Measurements from ENCODE around the gene HIPK4. TPM values are rescaled to one million over a fixed set of nuclear protein-coding genes. Genes with fewer than 3 reads are reported as not detected.

HIPK4 gene
- polyA plus RNA-seq, 2 of the 4 experiments (the other 2 are of a cell fraction): 0.18 to 0.25 TPM

- peak; percentile 99 for TF ChIP-seq ELK1 (IDR thresholded peaks at IDR 0.05; ENCODE audit: low read depth, low read length)
- TF ChIP-seq TP53 (CRISPR knock-in tag; IDR thresholded peaks at IDR 0.05): peak; percentile 81
- TF ChIP-seq SREBF2 (IDR thresholded peaks at IDR 0.05): no peak
- TF ChIP-seq FOXS1 (CRISPR knock-in tag; IDR thresholded peaks at IDR 0.05): no peak
- peak; percentile 87 for TF ChIP-seq ATOH8 (CRISPR knock-in tag; IDR thresholded peaks at IDR 0.05; ENCODE audit: low read depth)
- TF ChIP-seq EP300 (IDR thresholded peaks at IDR 0.05): no peak
- peak; percentile 91; the same call in 1 of the 2 replicates for TF ChIP-seq TFCP2L1 (CRISPR knock-in tag; IDR thresholded peaks at IDR 0.05)
- no peak for TF ChIP-seq ZNF302 (CRISPR knock-in tag; IDR thresholded peaks at IDR 0.05)
- TF ChIP-seq USF2 (IDR thresholded peaks at IDR 0.05): peak; percentile 59
- TF ChIP-seq PBX3 (IDR thresholded peaks at IDR 0.05): peak; percentile 72; the same call in 1 of the 2 replicates
- peak; percentile 100 for TF ChIP-seq ZFP36 (IDR thresholded peaks at IDR 0.05; ENCODE audit: borderline replicate concordance, partially characterized antibody)
- TF ChIP-seq ZSCAN20 (CRISPR knock-in tag; IDR thresholded peaks at IDR 0.05): no peak
- no peak for TF ChIP-seq NR3C1 (IDR thresholded peaks at IDR 0.05)
- peak; percentile 32 for TF ChIP-seq MAFK (IDR thresholded peaks at IDR 0.05; ENCODE audit: partially characterized antibody)
- TF ChIP-seq REST (IDR thresholded peaks at IDR 0.05): peak; percentile 21; the same call in 1 of the 2 replicates
- TF ChIP-seq FOSL2 (IDR thresholded peaks at IDR 0.05): 0 out of 2 replicates have a peak, but pooled peaks have one; percentile 4
- TF ChIP-seq FOSL2 (CRISPR knock-in tag; IDR thresholded peaks at IDR 0.05): peak; percentile 86
- TF ChIP-seq PHF8 (IDR thresholded peaks at IDR 0.05; ENCODE audit: borderline replicate concordance, low read depth): peak; percentile 92
- TF ChIP-seq EHMT2 (IDR thresholded peaks at IDR 0.05; ENCODE audit: low read depth): no peak
- TF ChIP-seq HOXA7 (CRISPR knock-in tag; IDR thresholded peaks at IDR 0.05): peak; percentile 95; the same call in 1 of the 2 replicates
- no peak; the same call in 1 of the 2 replicates for TF ChIP-seq HDAC2 (IDR thresholded peaks at IDR 0.05)
- peak; percentile 32 for TF ChIP-seq ESRRA (IDR thresholded peaks at IDR 0.05; ENCODE audit: borderline replicate concordance, low read length)
- TF ChIP-seq GATA3 (IDR thresholded peaks at IDR 0.05; ENCODE audit: borderline replicate concordance): peak; percentile 55; the same call in 1 of the 2 replicates
- TF ChIP-seq SMC3 (IDR thresholded peaks at IDR 0.05): peak; percentile 98
- TF ChIP-seq POLR2AphosphoS2 (conservative IDR thresholded peaks at IDR 0.05; ENCODE audit: low read length): peak; percentile 97
- no peak for TF ChIP-seq KDM5A (IDR thresholded peaks at IDR 0.05)
- TF ChIP-seq RCOR1 (IDR thresholded peaks at IDR 0.05; ENCODE audit: low read depth, low read length): no peak
- TF ChIP-seq HMGXB4 (CRISPR knock-in tag; IDR thresholded peaks at IDR 0.05; ENCODE audit: borderline replicate concordance): peak; percentile 98
- peak; percentile 93 to 97; a peak in 4 of 5 replicates for TF ChIP-seq JUN (IDR thresholded peaks at IDR 0.05)
- TF ChIP-seq HEYL (CRISPR knock-in tag; IDR thresholded peaks at IDR 0.05): no peak
- peak; percentile 99 for TF ChIP-seq BHLHE40 (IDR thresholded peaks at IDR 0.05; ENCODE audit: low read depth, low read length)
- peak; percentile 66 for TF ChIP-seq POLR2A (IDR thresholded peaks at IDR 0.05; ENCODE audit: low read length)
- TF ChIP-seq NFE2L2 (conservative IDR thresholded peaks at IDR 0.05; ENCODE audit: low read length): no peak; the same call in 1 of the 2 replicates
Observed at GRCh38 chr19:40420766-40421765, 31.1 kb upstream of the HIPK4 start (continued).
